GM18499 (cell line): ENCODE measurements around the gene BTBD7.

ENCODE experiments used
- ATAC-seq: cut with Tn5 transposase; IDR thresholded peaks from one replicate; pipeline ENCODE4 v1.9.1; 2021; ENCODE audit warnings: moderate number of reproducible peaks; ENCODE audit not compliant: insufficient read depth, unreplicated experiment

BTBD7 gene

DNA sequence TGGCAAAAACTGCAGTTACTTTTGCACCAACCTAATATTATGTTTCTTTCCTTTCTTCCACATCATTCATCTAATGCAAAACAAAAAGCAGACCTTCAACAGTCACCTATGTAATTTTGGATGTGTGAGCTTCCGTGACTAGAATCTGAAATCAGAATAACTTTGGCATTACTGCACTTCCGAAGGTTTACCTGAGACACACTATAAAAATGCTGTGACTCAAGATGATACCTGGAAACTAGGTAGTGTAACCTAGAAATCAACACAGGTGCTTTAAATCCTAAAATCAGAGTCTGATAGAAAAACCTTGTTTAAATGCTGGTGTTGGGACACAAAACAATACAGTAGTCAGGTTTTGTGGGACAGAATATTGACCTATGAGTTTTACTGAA, 2.2 kb downstream of the BTBD7 start:
- no peak for ATAC-seq

DNA sequence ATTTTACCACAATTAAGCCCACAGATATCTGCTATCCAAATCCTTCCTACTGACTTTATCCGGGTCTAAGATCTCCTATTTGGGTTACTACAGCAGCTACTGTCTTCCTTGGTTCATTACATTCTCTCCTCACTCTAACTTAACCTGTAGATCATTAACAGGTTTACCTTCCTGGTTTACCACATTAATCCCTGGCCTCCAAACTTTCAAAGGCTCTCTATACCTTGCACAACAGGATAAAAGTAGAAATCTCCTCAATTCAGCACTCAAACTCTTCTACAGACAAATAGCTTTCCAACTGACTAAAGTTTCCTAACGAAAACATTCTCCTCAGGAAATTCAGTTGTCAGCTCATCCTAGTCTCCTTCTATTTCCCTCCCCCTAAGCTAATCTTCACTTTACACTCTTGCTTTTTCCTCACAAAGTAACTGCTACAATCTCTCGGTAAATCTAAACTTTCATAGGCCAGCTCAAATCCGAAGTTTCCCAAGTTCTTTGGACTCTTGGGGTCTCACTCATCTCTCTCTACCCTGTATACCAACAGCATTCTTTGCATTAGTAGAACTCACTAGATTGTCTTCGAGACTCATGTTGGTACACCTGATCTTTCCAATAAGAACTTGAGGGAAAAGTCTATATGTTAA, 2.7 kb downstream of the BTBD7 start:
- ATAC-seq, result no peak

DNA sequence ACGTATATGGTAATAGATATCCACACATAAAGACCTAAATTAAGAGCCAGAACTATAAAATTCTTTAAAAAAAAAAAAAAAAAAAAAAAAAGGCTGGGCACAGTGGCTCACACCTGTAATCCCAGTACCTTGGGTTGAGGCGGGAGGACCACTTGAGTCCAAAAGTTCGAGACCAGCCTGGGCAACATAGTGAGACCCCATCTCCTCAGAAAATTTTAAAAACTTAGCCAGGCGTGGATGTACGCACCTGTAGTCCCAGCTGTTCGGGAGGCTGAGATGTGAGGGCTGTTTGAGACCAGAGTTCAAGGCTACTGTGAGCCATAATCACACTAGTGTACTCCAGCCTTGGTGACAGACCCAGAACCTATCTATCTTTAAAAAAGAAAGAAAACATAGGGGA, 4.3 kb downstream of the BTBD7 start:
- no peak for ATAC-seq

DNA sequence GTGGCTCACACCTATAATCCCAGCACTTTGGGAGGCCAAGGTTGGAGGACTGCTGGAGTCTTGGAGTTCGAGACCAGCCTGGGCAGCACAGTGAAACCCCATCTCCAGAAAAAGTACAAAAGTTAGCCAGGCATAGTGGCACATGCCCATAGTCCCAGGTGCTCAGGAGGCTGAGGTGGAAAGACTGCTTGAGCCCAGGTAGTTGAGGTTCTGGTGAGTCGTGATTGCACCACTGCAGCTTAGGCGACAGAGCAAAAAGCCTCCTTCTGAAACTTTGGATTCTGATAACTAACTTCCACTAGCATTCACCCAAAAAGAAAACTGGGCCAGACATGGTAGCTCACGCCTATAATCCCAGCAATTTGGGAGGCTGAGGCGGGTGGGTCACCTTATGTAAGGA, 6.6 kb downstream of the BTBD7 start:
- ATAC-seq, result no peak

DNA sequence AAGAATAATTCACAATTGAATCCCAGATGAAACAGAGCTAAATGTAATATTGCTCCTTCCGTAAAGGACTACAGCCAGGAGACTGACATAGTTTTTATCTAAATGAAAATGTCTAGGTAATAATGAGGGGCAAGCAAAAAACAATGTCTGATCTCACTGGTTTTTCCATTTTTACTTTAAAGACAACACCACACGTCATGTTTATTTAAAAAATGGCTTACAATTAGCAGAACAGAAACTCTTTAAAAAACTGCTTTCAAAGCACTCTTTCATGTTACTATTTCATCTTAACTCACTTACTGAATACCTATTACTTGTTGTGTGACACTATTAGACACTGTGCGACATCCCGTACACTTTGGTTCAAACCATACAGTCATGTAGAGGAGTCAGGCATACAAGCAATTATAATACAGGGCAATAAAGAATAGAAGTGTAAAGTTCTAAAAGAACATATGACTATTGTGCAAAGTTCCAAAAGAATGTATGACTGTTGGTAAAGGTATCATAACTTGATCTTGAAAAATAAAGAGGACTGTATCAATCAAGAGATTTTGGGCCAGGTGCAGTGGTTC, 9.1 kb downstream of the BTBD7 start:
- no peak for ATAC-seq

DNA sequence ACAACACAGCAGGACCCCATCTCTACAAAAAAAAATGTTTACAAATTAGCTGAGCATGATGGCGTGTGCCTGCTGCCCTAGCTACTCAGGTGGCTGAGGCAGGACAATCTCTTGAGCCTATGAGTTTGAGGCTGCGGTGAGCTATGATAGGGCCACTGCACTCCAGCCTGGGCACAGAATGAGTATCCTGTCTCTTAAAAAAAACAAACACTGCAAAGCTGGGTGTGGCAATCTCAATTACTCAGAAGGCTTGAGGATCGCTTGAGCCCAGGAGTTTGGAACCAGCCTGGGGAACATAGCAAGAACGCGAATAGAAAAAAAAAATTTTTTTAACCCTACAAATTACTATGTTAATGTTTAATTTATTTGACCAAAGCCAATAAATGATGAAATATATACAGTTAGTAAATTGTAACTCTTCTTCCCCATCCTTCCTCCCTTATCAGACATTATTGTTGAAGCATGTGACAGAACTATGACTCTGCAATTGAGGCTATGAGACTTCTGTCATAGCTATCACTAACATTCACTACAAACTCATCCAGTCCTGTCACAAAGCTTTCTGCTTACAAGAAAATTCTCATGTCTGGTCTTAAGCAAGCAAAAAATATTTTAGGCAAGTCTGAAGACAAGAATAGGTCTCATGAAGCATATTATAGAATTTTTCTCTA, 9.8 kb downstream of the BTBD7 start:
- no peak for ATAC-seq

DNA sequence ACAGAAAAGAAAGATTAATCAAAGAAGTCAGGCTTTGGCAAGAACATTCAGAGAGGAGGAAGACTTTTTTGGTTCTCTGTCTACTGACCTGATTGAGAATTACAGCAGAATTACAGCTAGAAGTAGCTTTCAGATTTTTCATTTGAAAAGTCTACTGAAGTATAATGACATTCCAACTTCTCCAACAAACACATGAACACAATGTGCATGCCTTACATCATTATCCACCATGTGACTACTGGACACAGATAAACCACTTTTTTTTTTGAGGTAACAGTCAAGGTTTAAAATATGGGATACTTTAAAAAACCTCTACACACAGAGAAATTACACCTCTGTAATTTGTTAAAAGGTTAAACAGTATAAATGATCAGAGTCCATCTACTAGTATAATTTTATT, 12.3 kb downstream of the BTBD7 start:
- ATAC-seq, result no peak

DNA sequence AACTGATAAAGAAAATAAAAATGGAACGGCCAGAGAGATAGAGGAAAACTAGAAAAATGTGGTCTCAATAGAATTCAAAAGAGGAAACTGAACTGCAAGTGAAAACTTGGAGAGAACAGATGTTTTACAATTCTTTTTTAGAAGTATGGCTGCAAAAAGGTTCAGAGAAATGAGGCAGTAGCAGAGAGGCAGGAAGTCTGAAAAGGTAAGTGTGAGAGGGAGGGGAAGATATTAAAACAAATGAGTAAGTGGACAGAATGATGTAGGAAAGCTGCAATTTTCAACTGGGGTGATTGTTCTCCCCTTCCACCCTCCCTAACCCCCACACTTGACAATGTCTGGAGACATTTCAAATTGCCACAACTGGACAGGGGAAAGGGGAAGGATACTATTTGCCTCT, 12.9 kb downstream of the BTBD7 start:
- ATAC-seq, result no peak

DNA sequence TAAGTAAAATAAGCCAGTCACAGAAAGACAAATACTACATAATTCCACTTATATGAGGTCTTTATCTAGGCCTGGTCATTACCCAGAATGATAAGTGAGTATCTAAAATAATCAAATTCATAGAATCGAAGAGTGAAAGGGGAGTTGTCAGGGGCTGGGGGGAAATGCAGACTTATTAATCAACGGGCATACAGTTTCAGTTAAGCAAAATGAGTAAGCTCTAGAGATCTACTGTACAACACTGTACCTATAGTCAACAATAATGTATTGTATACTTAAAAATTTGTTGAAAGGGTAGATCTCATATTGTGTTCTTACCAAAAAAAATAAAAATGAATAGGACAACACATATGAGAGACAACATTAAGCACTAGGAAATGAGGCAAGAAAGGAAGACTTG, 13.3 kb downstream of the BTBD7 start:
- ATAC-seq, result no peak

DNA sequence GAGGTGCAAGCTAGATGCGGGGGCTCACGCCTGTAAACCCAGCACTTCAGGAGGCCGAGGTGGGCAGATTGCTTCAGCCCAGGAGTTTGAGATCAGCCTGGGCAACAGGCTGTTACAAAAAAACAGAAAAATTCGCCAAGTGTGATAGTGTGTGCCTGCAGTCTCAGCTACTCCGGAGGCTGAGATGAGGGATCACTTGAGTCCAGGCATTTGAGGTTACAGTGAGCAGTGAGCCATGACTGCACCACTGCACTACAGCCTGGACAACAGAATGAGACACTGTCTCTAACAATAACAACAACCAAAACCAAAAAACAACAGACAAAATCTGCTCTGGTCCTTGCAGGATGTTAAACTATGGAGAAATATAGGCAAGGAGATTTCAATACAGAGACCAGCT, 13.9 kb downstream of the BTBD7 start:
- ATAC-seq, result no peak

DNA sequence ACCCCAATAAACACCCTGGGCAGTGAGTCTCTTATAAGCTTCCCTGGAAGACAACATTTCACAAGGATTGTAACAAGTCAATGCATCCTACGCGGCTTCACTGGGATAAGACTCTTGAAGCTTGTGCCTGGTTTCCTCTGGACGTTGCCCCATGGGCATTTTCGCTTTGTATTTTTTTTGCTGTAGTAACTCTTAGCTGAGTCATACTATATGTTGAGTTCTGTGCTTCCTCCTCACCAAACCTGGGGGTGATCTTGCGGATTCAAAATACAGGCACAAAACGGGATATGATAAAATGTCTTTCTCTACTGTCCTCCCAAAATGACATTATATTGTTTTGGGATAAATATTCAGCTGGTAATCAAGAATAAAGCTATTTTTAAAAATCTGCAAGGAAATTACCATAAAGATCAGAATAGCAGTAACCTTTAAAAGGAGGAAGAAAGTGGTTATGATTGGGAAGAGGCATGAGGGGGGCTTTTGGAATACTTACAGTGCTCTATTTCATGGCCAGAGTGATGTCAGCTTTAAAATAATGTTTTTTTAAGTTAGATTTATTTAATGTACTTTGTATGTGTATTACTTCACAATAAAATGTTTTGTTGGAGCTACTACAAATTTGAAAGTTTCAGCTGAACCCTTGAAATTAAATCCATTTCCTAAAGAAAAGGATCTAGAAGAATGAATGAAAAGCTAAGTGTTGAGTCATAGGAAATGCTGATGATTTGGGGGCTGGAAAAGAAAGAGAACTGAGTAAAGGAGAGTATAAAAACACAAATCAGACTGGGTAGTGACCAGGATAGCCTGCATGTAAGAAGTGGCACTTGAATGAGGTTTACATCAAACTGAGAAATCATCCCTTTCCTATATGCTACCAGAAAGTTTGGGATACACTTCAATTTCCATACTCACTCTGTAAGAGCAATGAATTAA, 14.7 kb downstream of the BTBD7 start:
- ATAC-seq, result no peak

DNA sequence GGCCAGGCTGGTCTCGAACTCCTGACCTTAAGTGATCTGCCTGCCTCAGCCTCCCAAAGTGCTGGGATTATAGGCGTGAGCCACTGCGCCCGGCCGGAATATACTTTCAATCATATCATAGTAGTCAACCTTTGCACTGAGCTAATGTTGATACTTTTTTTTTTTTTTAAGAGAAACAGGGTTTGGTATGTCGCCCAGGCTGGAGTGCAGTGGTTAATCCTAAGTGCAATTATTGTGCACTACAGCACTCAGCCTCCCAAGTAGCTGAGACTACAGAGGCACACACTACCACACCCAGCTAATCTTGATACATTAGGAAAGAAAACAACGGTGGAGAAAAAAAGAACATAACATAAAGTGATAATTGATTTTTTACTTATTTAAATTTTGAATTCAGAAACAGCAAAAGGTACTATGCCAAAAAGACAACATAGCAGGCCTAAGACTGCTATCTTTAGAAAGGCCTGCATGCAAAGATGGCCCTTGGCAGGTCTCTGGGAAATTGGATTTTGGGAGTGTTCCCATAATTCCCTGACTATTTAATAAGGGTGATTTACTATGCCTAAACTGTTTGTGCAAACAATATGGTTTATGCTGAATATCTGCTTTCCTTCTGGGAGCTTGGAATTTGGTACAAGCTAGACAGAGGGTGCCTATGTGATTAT, 15.5 kb downstream of the BTBD7 start:
- ATAC-seq, result no peak

DNA sequence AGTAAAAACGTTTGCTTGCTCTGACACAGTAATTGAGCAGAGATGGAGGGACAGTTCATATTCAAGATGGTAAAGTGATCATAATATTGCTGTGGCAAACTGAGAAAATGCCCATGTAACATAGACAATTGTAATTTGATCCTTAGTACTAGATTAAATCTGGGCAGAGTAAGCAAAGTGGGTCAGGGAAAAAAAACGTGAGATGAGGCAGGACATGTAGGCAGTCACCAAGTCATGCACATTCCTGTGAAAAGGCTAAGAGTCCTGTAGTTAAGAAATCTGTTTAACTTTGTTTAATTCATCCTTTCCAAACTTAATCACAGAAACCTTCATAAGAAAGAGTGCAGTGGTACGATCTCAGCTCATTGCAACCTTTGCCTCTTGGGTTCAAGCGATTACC, 16.1 kb downstream of the BTBD7 start:
- ATAC-seq, result no peak

DNA sequence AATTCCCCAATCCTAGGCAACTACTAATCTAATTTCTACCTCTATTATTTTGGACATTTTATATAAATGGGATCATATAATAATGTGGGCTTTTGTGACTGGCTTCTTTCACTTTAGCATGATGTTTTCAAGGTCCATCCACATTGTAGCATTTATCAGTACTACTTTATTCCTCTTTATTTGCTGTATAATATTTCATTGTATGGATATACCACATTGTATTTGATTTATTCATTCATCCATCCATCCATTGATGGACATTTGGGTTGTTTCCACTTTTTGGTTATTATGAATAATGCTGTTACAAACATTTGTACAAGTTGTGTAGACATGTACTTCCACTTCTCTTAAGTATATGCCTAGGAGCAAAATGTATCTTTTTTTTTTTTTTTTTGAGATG, 17.3 kb downstream of the BTBD7 start:
- ATAC-seq, result no peak

DNA sequence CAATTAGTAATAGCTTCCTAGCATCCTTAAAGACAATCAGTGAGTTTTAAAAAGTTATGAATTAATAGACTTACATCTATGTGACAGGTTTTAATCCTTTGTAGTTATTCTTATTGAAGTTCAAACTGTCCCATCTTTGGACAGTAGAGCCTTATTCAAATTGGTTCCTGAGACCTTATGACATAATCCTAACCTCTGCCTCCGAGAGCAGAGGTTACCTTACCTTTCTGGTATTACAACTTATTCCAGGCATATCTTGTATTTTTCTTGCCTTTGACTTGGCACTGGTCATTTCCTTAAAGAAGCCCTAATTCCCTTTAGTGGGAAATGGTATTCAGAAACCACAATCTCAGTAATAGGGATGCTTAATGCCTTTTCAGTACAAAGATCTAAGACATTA, 21.8 kb downstream of the BTBD7 start:
- ATAC-seq, result no peak

DNA sequence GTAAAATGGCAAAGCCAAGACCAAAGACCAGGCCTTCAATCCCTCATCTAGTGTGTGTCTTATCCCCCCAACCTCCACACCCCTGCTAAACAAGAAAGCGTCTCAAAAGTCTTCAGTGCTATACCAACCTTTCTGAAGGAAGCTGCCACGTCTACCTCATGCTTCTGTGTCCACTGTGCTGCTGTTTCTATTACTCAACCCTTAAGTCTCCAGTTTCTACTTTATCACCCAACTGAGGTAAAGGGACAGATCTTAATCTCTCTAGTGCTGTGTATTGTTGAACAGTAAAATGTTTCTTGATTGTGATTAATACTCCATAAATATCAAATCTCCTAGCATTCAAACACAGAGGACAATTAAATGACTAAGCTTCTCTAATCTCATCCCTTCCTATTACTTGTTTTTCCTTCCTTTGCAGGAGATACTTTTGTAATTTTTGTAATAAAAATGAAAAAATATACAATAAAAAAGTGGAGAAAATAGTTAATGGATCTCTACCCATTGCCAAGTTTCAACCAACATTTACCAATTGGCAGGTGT, 23.3 kb downstream of the BTBD7 start:
- ATAC-seq, result no peak

DNA sequence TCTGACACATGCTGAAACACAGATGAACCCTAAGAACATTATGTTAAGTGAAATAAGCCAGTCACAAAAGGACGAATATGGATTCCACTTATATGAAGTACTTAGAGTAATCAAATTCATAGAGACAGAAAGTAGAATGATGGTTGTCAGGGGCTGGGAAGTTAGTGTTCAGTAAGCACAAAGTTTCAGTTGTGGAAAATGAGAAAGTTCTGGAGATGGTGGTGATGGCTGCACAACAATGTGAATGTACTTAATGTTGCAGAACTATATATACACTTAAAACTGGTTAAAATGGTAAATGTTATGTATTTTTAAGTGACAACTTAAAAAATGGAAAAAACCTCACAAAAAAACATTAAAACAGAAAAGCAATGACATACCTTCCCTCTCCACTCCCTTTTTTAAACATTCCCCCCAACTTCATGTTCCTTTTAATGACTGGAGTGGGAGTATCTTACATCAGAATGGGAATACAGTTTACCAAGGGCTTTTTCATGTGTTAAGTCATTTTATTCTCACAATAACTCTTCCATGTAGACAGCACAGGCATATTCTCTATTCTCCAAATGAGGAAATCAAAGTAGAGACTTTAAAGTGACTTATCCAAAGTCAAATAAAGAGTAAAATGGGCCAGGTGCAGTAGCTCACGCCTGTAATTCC, 24.0 kb downstream of the BTBD7 start:
- ATAC-seq, result no peak

DNA sequence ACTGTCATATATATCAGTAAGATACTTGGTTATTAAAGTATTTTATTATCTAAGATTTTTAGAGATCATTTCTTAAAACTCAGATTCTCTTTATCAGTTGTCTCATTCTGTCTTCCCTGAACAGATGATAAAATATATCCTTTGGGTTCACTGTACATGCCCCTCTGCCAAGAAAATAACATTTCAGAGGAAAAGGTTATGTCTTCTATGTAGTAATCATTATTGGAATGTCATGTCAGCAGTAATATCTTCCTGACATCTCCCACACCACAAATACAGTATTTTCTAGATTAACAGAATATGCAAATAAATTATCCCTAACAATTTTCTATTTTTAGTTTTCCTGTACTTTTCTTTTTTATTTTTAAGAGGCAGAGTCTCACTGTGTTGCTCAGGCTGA, 26.0 kb downstream of the BTBD7 start:
- no peak for ATAC-seq

DNA sequence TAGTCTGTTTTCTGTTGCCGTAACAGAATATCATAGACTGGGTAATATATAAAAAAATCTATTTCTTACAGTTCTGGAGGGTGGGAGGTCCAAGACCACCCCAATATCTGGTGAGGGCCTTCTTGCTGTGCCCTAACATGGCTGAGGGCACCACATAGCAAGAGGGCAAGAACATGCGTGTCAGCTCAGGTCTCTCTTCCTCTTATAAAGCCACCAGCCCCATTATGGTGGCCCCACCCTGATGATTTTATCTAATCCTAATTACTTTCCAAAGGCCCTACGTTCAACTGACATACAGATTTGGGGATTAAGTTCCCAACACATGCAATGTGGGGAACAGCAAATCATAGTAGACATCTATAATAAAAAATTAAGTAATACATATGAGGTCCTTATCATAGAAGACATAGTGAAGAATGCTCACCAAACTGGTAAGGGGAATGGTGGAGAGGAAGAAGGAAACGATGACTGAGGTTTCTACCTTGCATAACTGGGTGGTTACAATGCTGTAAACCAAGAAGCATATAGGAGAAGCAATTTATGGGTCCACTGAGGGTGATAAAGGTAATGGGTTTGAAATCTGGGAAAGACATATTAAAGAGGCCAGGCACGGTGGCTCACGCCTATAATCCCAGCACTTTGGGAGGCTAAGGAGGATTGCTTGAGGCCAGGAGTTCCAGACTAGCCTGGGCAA, 27.0 kb downstream of the BTBD7 start:
- no peak for ATAC-seq
